HEK293 (cell line): Measurements from ENCODE around the gene ZSCAN18.

Experiments
- CTCF ChIA-PET: fragments of 350-600 bp; formaldehyde crosslinking; extraction: SDS; loops from one replicate; lab custom pipeline; 2021; ENCODE audit warnings: antibody characterized with exemption; lab: Yijun Ruan, JAX
- POLR2A ChIA-PET: fragments of 300-600 bp; formaldehyde crosslinking; extraction: SDS; loops from one replicate; lab custom pipeline; 2020; ENCODE audit warnings: antibody characterized with exemption, inconsistent platforms; lab: Yijun Ruan, JAX
- H3K27ac ChIP-seq: fragments of 200-500 bp; sonication (Bioruptor generic); 2 replicates; pipeline ENCODE4 v1.5.1; 2014; ENCODE audit warnings: low read depth, low read length, control low read depth, inconsistent platforms; ENCODE audit errors: extremely low read depth
- H3K36me3 ChIP-seq, 2 experiments: fragments of 200-500 bp in 1 of 2; sonication (Bioruptor generic) in 1 of 2; 1 replicate in 1 of 2; 2 replicates in 1 of 2; pipeline ENCODE4 v1.5.1; 2014 to 2017; ENCODE audit warnings: inconsistent platforms in 2 of 2, low read length in 2 of 2; ENCODE audit not compliant: control insufficient read depth in 2 of 2, insufficient read depth in 1 of 2
- H3K4me1 ChIP-seq: fragments of 200-500 bp; sonication (Bioruptor generic); 2 replicates; pipeline ENCODE4 v1.5.1; 2014; ENCODE audit warnings: mild to moderate bottlenecking, low read length, inconsistent platforms; ENCODE audit not compliant: control insufficient read depth, insufficient read depth
- H3K4me3 ChIP-seq: 2 replicates; pipeline ENCODE4 v1.5.1; 2011; ENCODE audit warnings: low read depth, mild to moderate bottlenecking, control low read depth, low read length, moderate library complexity
- H3K9me3 ChIP-seq: fragments of 200-500 bp; sonication (Bioruptor generic); 2 replicates; pipeline ENCODE4 v1.5.1; 2014; ENCODE audit warnings: low read depth, low read length, inconsistent platforms; ENCODE audit not compliant: control insufficient read depth, insufficient read depth
- FEZF1 ChIP-seq: fragments of 450-650 bp; formaldehyde crosslinking; IDR thresholded peaks from 2 replicates; pipeline ENCODE4 v1.5.1; 2016; ENCODE audit warnings: missing biosample characterization, missing genetic modification characterization
- KLF9 ChIP-seq: fragments of 450-650 bp; formaldehyde crosslinking; IDR thresholded peaks from 2 replicates; pipeline ENCODE4 v1.5.1; 2016; ENCODE audit warnings: missing biosample characterization, missing genetic modification characterization, low read depth
- MYNN ChIP-seq: fragments of 450-650 bp; formaldehyde crosslinking; IDR thresholded peaks from 2 replicates; pipeline ENCODE4 v1.5.1; 2016; ENCODE audit warnings: missing biosample characterization, missing genetic modification characterization, borderline replicate concordance
- REST ChIP-seq: fragments of 450-650 bp; formaldehyde crosslinking; IDR thresholded peaks from 2 replicates; pipeline ENCODE4 v1.5.1; 2016; ENCODE audit warnings: missing biosample characterization, missing genetic modification characterization
- SETDB1 ChIP-seq: IDR thresholded peaks from one replicate; pipeline ENCODE4 v1.6.1; 2017; ENCODE audit warnings: mild to moderate bottlenecking, low read length, moderate library complexity, mixed read lengths; ENCODE audit not compliant: insufficient read length
- SP7 ChIP-seq: fragments of 450-650 bp; formaldehyde crosslinking; IDR thresholded peaks from 2 replicates; pipeline ENCODE4 v1.5.1; 2016; ENCODE audit warnings: missing biosample characterization, missing genetic modification characterization
- TRIM28 ChIP-seq: IDR thresholded peaks from 2 replicates; pipeline ENCODE4 v1.6.1; 2011; ENCODE audit warnings: low read length, control low read depth, borderline replicate concordance
- ZBTB1 ChIP-seq: fragments of 450-650 bp; formaldehyde crosslinking; IDR thresholded peaks from 2 replicates; pipeline ENCODE4 v1.5.1; 2016; ENCODE audit warnings: missing biosample characterization, missing genetic modification characterization
- ZBTB7A ChIP-seq: fragments of 450-650 bp; formaldehyde crosslinking; IDR thresholded peaks from 2 replicates; pipeline ENCODE4 v1.5.1; 2016; ENCODE audit warnings: low read depth, missing biosample characterization, missing genetic modification characterization
- ZNF274 ChIP-seq, 2 experiments: fragments of 200-500 bp in 1 of 2; fragments of 450-650 bp in 1 of 2; sonication (Bioruptor generic) in 1 of 2; formaldehyde crosslinking in 1 of 2; IDR thresholded peaks; 2 replicates each; pipeline versions ENCODE4 v1.5.1 to v1.6.1; 2014 to 2016; ENCODE audit warnings: borderline replicate concordance in 1 of 2, inconsistent platforms in 1 of 2, low read length in 1 of 2, missing biosample characterization in 1 of 2, missing genetic modification characterization in 1 of 2
- ZNF423 ChIP-seq: fragments of 450-650 bp; formaldehyde crosslinking; IDR thresholded peaks from 2 replicates; pipeline ENCODE4 v1.5.1; 2016; ENCODE audit warnings: missing biosample characterization, missing genetic modification characterization
- ZNF514 ChIP-seq: fragments of 450-650 bp; formaldehyde crosslinking; IDR thresholded peaks from 2 replicates; pipeline ENCODE4 v1.5.1; 2016; ENCODE audit warnings: missing biosample characterization, missing genetic modification characterization
- ZNF548 ChIP-seq: fragments of 450-650 bp; formaldehyde crosslinking; IDR thresholded peaks from 2 replicates; pipeline ENCODE4 v1.5.1; 2016; ENCODE audit warnings: missing biosample characterization, missing genetic modification characterization
- ZNF600 ChIP-seq: fragments of 450-650 bp; formaldehyde crosslinking; IDR thresholded peaks from 2 replicates; pipeline ENCODE4 v1.5.1; 2016; ENCODE audit warnings: missing biosample characterization, missing genetic modification characterization
- ZNF621 ChIP-seq: fragments of 450-650 bp; formaldehyde crosslinking; IDR thresholded peaks from 2 replicates; pipeline ENCODE4 v1.5.1; 2017; ENCODE audit warnings: missing biosample characterization, missing genetic modification characterization
- ZNF624 ChIP-seq: fragments of 450-650 bp; formaldehyde crosslinking; IDR thresholded peaks from 2 replicates; pipeline ENCODE4 v1.5.1; 2017; ENCODE audit warnings: missing biosample characterization, missing genetic modification characterization
- ZNF677 ChIP-seq: fragments of 450-650 bp; IDR thresholded peaks from 2 replicates; pipeline ENCODE4 v1.5.0; 2018; ENCODE audit warnings: missing biosample characterization, mild to moderate bottlenecking, missing genetic modification characterization, moderate library complexity
- ZNF76 ChIP-seq: fragments of 450-650 bp; formaldehyde crosslinking; IDR thresholded peaks from 2 replicates; pipeline ENCODE4; 2016; ENCODE audit warnings: low read depth, missing biosample characterization, missing genetic modification characterization, borderline replicate concordance
- ZNF777 ChIP-seq: fragments of 450-650 bp; formaldehyde crosslinking; IDR thresholded peaks from 2 replicates; pipeline ENCODE4 v1.5.1; 2017; ENCODE audit warnings: missing biosample characterization, missing genetic modification characterization, borderline replicate concordance
- ZNF792 ChIP-seq: fragments of 450-650 bp; formaldehyde crosslinking; IDR thresholded peaks from 2 replicates; pipeline ENCODE4 v1.5.1; 2016; ENCODE audit warnings: missing biosample characterization, missing genetic modification characterization
- ZSCAN18 ChIP-seq: fragments of 450-650 bp; formaldehyde crosslinking; IDR thresholded peaks from 2 replicates; pipeline ENCODE4 v1.5.1; 2016; ENCODE audit warnings: missing biosample characterization, missing genetic modification characterization
- ZXDB ChIP-seq: fragments of 450-650 bp; formaldehyde crosslinking; IDR thresholded peaks from 2 replicates; pipeline ENCODE4 v1.5.1; 2016; ENCODE audit warnings: missing biosample characterization, missing genetic modification characterization
- TF ChIP-seq, protein P1 (sequence below): sonication (generic); formaldehyde crosslinking; IDR thresholded peaks from 2 replicates; pipeline ENCODE4 v1.8.1; 2022; ENCODE audit warnings: mild to moderate bottlenecking, moderate library complexity, missing genetic modification reagents
- TF ChIP-seq, protein P2 (sequence below): fragments of 450-650 bp; formaldehyde crosslinking; optimal IDR thresholded peaks from 2 replicates; pipeline ENCODE3; 2016; ENCODE audit warnings: missing biosample characterization, mild to moderate bottlenecking, missing genetic modification characterization

Gene ZSCAN18

GRCh38 chr19:58117841-58118575 is 20.0 kb upstream of the ZSCAN18 start (continued):
- TF ChIP-seq ZBTB7A (no peak), SP7 (tag by site-specific recombination) (no peak), ZNF514 (tag by site-specific recombination) (no peak), REST (no peak), ZNF76 (tag by site-specific recombination) (no peak)

GRCh38 chr19:58108546-58108817 is 10.5 kb upstream of the ZSCAN18 start:
- no peaks in the 10 kb centered on the region; the same call in none of the 2 replicates for H3K9me3 ChIP-seq
- CTCF ChIA-PET: no interaction called here
- H3K36me3 ChIP-seq: no peaks in the 10 kb centered on the region
- no peaks in the 10 kb centered on the region for H3K4me1 ChIP-seq
- no peak overlapping the region for H3K4me3 ChIP-seq
- TF ChIP-seq TRIM28: 0 out of 2 replicates have a peak, but pooled peaks have one; percentile 6
- no peak for TF ChIP-seq ZNF792 (tag by site-specific recombination)
- TF ChIP-seq ZNF274 (IDR thresholded peaks at IDR 0.05; ENCODE audit: low read length): peak; percentile 65
- peak; percentile 80; the same call in 1 of the 2 replicates for TF ChIP-seq ZNF274 (tag by site-specific recombination; IDR thresholded peaks at IDR 0.05; ENCODE audit: borderline replicate concordance)
- POLR2A ChIA-PET: no interaction called here
- no peak overlapping the region for H3K27ac ChIP-seq

GRCh38 chr19:58107778-58108545 is 9.9 kb upstream of the ZSCAN18 start:
- no peaks in the 10 kb centered on the region for H3K36me3 ChIP-seq
- TF ChIP-seq ZNF677: no peak
- no peak for TF ChIP-seq MYNN (tag by site-specific recombination)
- TF ChIP-seq ZNF423: no peak
- peak; percentile 96; the same call in 1 of the 2 replicates for TF ChIP-seq TRIM28
- TF ChIP-seq, protein P1, sequence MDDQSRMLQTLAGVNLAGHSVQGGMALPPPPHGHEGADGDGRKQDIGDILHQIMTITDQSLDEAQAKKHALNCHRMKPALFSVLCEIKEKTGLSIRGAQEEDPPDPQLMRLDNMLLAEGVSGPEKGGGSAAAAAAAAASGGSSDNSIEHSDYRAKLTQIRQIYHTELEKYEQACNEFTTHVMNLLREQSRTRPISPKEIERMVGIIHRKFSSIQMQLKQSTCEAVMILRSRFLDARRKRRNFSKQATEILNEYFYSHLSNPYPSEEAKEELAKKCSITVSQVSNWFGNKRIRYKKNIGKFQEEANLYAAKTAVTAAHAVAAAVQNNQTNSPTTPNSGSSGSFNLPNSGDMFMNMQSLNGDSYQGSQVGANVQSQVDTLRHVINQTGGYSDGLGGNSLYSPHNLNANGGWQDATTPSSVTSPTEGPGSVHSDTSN: no peak
- TF ChIP-seq ZBTB1 (tag by site-specific recombination): no peak
- no peak for TF ChIP-seq FEZF1 (tag by site-specific recombination)
- TF ChIP-seq, protein P2, sequence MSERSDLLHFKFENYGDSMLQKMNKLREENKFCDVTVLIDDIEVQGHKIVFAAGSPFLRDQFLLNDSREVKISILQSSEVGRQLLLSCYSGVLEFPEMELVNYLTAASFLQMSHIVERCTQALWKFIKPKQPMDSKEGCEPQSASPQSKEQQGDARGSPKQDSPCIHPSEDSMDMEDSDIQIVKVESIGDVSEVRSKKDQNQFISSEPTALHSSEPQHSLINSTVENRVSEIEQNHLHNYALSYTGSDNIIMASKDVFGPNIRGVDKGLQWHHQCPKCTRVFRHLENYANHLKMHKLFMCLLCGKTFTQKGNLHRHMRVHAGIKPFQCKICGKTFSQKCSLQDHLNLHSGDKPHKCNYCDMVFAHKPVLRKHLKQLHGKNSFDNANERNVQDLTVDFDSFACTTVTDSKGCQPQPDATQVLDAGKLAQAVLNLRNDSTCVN (tag by site-specific recombination): no peak
- TF ChIP-seq ZSCAN18: no peak
- no peak for TF ChIP-seq KLF9 (tag by site-specific recombination)
- no peak for TF ChIP-seq ZNF621 (tag by site-specific recombination)
- no peak for TF ChIP-seq ZNF624 (tag by site-specific recombination)
- peak; percentile 94 for TF ChIP-seq ZNF274 (IDR thresholded peaks at IDR 0.05; ENCODE audit: low read length)
- TF ChIP-seq ZNF274 (tag by site-specific recombination; IDR thresholded peaks at IDR 0.05; ENCODE audit: borderline replicate concordance): peak; percentile 93
- TF ChIP-seq ZNF548: no peak
- TF ChIP-seq ZNF600 (tag by site-specific recombination): no peak
- no peak for TF ChIP-seq ZNF777 (tag by site-specific recombination)
- TF ChIP-seq ZXDB (tag by site-specific recombination): no peak
- TF ChIP-seq SETDB1: peak; percentile 95
- H3K4me3 ChIP-seq: no peak overlapping the region
- H3K4me1 ChIP-seq: no peaks in the 10 kb centered on the region
- ChIA-PET POLR2A (no interaction called here), CTCF (no interaction called here)
- H3K9me3 ChIP-seq: no peaks in the 10 kb centered on the region; the same call in none of the 2 replicates
- H3K27ac ChIP-seq: no peak overlapping the region
